Upper lobe of left lung (tissue), 6 donors: ENCODE data around the gene RAI14. TPM values are rescaled to one million over a fixed set of nuclear protein-coding genes. Genes with fewer than 3 reads are reported as not detected.

Experiments used
- ATAC-seq, 2 donors: fragments of 200-7000 bp; cut with Tn5 transposase; one replicate each; pipeline ENCODE4 v1.9.1; 2022; ENCODE audit warnings: mild to moderate bottlenecking in 2 of 2, moderate library complexity in 2 of 2; ENCODE audit not compliant: low FRiP score in 2 of 2
- DNase-seq, 2 donors: peaks; one replicate each; pipeline ENCODE4 v3.0.0-alpha.2; 2019 to 2020
- H3K27ac ChIP-seq, 4 donors: fragments of 200-600 bp; sonication (generic); one replicate each; pipeline ENCODE4 v1.5.1; 2016 to 2019
- H3K27me3 ChIP-seq, 4 donors: fragments of 200-600 bp; sonication (generic); one replicate each; pipeline ENCODE4 v1.5.1; 2017 to 2019
- H3K36me3 ChIP-seq, 4 donors: fragments of 200-600 bp; sonication (generic); one replicate each; pipeline ENCODE4 v1.5.1; 2016 to 2019
- H3K4me1 ChIP-seq, 4 donors: fragments of 200-600 bp; sonication (generic); one replicate each; pipeline ENCODE4 v1.5.1; 2018 to 2019
- H3K4me3 ChIP-seq, 4 donors: fragments of 200-600 bp; sonication (generic); one replicate each; pipeline ENCODE4 v1.5.1; 2017 to 2019; ENCODE audit warnings: mild to moderate bottlenecking in 2 of 4, moderate library complexity in 1 of 4
- H3K9me3 ChIP-seq, 4 donors: fragments of 200-600 bp; sonication (generic); one replicate each; pipeline ENCODE4 v1.5.1; 2018 to 2019
- CTCF ChIP-seq, 6 experiments: fragments of 450-650 bp in 4 of 6; fragments of 200-600 bp in 2 of 6; sonication (generic) in 2 of 6; IDR thresholded peaks; one replicate each; pipeline ENCODE4 v1.5.1; 2016 to 2019; ENCODE audit warnings: antibody characterized with exemption in 6 of 6
- EP300 ChIP-seq, 4 donors: sonication (generic); formaldehyde crosslinking; IDR thresholded peaks; one replicate each; pipeline ENCODE4 v1.5.1; 2017; ENCODE audit warnings: antibody characterized with exemption in 4 of 4, control low read depth in 2 of 4
- POLR2A ChIP-seq, 4 donors: fragments of 450-650 bp; IDR thresholded peaks; one replicate each; pipeline ENCODE4 v1.5.1; 2016 to 2017; ENCODE audit warnings: antibody characterized with exemption in 4 of 4, mild to moderate bottlenecking in 2 of 4
- POLR2AphosphoS5 ChIP-seq, 2 donors: sonication (generic); formaldehyde crosslinking; IDR thresholded peaks; one replicate each; pipeline ENCODE4 v1.5.1; 2017; ENCODE audit warnings: antibody characterized with exemption in 2 of 2
- WGBS, 2 donors: methylation state at CpG; one replicate each; pipeline ENCODE4 v1.1.5; 2017 to 2018; 5-methylcytosine and 5-hydroxymethylcytosine counted together
- total RNA-seq, 6 donors: library from RNA; depleted of rRNA in 4 of 6; stranded (reverse); fragments of >200 nt in 4 of 6; gene quantifications; one replicate each; pipeline versions ENCODE4 v1.1.0 to v1.2.1, GENCODE V29; 2016 to 2021
- donor health status: DM: no; HTN: no; CAD: no; lungs with moderate emphysema.
- donor health status: DM: no; HTN: yes; CAD: no; lungs with severe emphysema.

The RAI14 gene
- total RNA-seq, 6 donors from 2014 or later, result 34.0 to 88.6 (median 67.9) TPM

GRCh38 chr5:34639852-34640626 is 16.1 kb upstream of the RAI14 start:
- ATAC-seq (no peak), DNase-seq (no peak)
- Histone ChIP-seq H3K27ac (no peak overlapping the region), H3K4me3 (no peak overlapping the region), H3K9me3 (no peaks in the 10 kb centered on the region), H3K36me3 (no peaks in the 10 kb centered on the region), H3K27me3 (no peaks in the 10 kb centered on the region), H3K4me1 (no peaks in the 10 kb centered on the region)
- WGBS, 2 donors, result 82 to 96% methylated on average over 3 of the region's 3 CpGs
- TF ChIP-seq CTCF (IDR thresholded peaks at IDR 0.05) (no peak), POLR2AphosphoS5 (IDR thresholded peaks at IDR 0.05) (no peak), EP300 (IDR thresholded peaks at IDR 0.05) (no peak), POLR2A (IDR thresholded peaks at IDR 0.05) (no peak)

DNA sequence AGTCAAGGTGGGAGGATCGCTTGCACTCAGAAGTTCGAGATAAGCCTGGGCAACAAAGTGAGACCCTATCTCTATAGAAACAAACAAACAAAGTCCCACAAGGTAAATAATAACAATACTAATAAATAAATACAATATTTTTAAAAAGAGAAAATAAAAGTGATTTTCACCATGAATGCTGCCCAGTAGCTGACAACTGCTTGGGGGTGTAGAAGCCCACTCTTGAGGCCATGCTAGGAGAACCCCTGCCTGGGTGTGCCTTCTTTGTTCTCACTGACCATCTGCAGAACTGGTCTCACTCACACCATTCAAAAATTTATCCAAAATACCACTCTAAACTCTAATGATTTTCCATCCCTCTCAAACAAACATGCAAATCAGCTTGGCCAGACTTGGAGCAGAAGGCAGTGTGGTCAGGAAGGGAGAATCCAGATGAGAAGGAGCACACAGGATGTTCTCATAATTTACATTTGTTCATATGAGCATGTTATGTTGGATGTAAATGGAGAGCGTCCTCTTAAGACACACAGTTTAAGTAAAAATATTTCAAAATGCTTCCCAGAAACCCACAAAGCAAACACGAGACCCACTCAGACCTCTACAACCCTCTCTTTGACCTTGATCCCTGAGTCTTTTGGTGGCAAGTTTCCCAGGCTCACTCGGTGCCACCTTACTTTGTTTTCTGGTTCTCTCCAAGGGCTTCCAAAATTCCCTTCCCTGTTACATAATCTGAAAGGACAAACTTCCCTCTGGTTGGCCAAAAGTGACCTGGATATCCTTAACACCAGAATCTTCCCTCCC is 7.9 kb upstream of the RAI14 start:
- H3K27me3 ChIP-seq, result no peaks in the 10 kb centered on the region
- 61 to 64% methylated on average over 5 of the region's 5 CpGs for WGBS, 2 donors
- no peaks in the 10 kb centered on the region for H3K36me3 ChIP-seq
- H3K27ac ChIP-seq, result no peak overlapping the region
- DNase-seq (no peak), ATAC-seq (no peak)
- H3K9me3 ChIP-seq, result no peaks in the 10 kb centered on the region
- no peaks in the 10 kb centered on the region for H3K4me1 ChIP-seq
- TF ChIP-seq POLR2AphosphoS5 (IDR thresholded peaks at IDR 0.05) (no peak), POLR2A (IDR thresholded peaks at IDR 0.05) (no peak), EP300 (IDR thresholded peaks at IDR 0.05) (no peak), CTCF (IDR thresholded peaks at IDR 0.05) (no peak)
- H3K4me3 ChIP-seq, result no peak overlapping the region

GRCh38 chr5:34648840-34649158 is 7.3 kb upstream of the RAI14 start:
- Histone ChIP-seq H3K27ac (no peak overlapping the region), H3K9me3 (no peaks in the 10 kb centered on the region), H3K27me3 (no peaks in the 10 kb centered on the region), H3K4me1 (no peaks in the 10 kb centered on the region), H3K4me3 (no peak overlapping the region), H3K36me3 (no peaks in the 10 kb centered on the region)
- ATAC-seq, result no peak
- WGBS, 2 donors, result 71 to 74% methylated on average over 2 of the region's 2 CpGs
- DNase-seq, result no peak
- no peak for TF ChIP-seq CTCF (IDR thresholded peaks at IDR 0.05)
- no peak for TF ChIP-seq POLR2A (IDR thresholded peaks at IDR 0.05)
- no peak for TF ChIP-seq EP300 (IDR thresholded peaks at IDR 0.05)
- no peak for TF ChIP-seq POLR2AphosphoS5 (IDR thresholded peaks at IDR 0.05)

DNA sequence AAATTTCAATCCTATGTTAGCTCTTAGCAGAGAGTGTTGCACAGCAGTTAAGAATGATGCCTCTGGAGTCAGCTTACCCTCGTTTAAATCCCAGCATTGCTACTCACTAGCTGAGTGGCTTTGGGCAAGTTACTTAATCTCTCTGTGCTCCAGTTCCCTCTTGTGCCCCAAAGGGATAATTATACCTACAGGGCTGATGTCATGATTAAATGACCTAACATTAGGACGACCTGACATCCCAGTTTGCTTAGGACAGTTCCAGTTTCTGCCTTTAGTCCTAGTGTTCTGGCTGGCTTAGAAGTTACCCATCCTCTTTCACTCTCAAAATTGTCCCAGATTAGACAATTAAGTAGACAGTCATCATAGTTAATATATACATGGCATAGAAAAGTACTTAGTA is 4.3 kb upstream of the RAI14 start:
- Histone ChIP-seq H3K27ac (no peak overlapping the region), H3K4me3 (no peak overlapping the region), H3K4me1 (peaks cover 8 to 10% (median 9%) of the 10 kb centered on the region in 4 donors), H3K27me3 (peaks cover 0 to 7% (median 0%) of the 10 kb centered on the region in 4 donors), H3K36me3 (no peaks in the 10 kb centered on the region), H3K9me3 (no peaks in the 10 kb centered on the region)
- ATAC-seq (no peak), DNase-seq (no peak)
- TF ChIP-seq EP300 (IDR thresholded peaks at IDR 0.05) (no peak), POLR2AphosphoS5 (IDR thresholded peaks at IDR 0.05) (no peak), POLR2A (IDR thresholded peaks at IDR 0.05) (no peak), CTCF (IDR thresholded peaks at IDR 0.05) (no peak)
- WGBS, 2 donors, result 62 to 66% methylated on average over 2 of the region's 2 CpGs
